ENCODE measurements around the gene AKT1.
A peak's percentile ranks its signal among the peaks of the same experiment; 100 is the strongest.
"Not testable (repeated sequence)": the region's sequence is repeated elsewhere in the genome, so short reads cannot be mapped to it uniquely, and the experiment has no call there.

The AKT1 gene

DNA sequence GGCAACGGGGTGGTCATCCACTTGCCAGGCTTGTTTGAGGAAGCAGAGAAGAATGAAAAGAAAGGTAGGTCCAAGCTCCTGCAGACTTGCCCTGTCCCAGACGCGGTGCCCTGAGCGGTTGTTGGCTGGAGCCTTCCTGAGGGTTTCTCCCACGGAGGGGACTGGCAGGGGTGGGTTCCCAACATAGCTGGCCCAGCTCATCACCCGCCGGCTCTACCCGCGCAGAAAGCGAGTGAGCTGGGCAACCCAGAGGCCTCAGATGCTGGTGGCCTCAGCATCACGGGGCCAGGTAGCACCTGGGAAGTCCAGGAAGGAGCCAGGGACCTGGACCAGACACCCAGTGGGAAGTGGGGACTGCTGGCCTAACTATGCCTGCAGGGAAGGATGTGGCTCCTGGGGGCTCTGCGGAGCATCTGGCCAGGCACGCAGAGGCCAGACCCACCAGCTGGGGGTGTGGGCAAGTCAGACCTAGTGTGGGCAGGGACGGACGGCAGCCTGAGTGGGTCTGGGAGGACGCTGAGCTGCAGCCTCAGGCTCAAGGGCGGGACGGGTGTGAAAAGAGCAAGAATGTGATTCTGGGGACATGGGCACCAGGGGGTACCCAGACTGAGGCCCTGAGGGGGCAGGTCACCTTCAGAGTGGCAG lies 57.1 kb downstream of the AKT1 start:
- DNase-seq: no peak

DNA sequence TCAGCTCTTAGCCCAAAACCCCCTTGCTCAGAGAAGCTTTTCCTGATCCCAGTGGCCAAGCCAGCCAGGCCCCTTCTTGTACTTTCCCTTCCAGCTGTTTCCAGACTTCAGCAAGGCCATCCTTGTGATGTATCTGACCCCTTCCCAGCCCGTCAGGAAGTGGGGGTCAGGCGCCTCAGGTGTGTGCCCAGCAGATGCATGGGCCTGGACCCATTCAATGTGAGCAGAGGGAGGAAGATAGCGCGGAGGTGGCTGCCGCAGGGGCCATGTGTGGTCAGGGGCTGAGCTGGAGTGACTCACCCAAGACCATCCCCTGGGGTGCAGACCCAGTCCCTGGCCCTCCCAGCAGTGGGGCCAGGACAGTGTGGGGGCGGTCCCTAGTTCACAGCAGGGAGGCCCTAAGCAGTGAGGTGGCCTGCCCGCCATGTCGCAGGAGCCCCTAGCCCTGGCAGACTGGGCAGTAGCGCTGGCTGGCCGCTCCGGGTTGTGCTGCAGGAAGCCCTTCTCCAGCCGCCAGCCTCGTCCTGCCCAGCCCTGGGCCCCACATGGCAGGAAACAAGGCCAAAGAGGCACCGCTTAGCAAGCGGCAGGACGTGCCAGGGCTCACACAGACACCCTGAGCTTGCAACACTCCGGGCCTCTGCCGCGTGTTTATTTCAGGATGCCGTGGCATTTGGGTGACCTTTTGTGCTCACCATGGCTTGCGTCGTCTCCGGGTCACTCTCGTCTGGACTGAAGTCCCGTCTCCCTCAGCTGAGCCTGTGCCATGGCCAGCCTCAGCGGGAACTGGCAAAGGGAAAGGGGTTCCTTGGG lies 59.5 kb downstream of the AKT1 start:
- DNase-seq: peak; percentile 67

DNA sequence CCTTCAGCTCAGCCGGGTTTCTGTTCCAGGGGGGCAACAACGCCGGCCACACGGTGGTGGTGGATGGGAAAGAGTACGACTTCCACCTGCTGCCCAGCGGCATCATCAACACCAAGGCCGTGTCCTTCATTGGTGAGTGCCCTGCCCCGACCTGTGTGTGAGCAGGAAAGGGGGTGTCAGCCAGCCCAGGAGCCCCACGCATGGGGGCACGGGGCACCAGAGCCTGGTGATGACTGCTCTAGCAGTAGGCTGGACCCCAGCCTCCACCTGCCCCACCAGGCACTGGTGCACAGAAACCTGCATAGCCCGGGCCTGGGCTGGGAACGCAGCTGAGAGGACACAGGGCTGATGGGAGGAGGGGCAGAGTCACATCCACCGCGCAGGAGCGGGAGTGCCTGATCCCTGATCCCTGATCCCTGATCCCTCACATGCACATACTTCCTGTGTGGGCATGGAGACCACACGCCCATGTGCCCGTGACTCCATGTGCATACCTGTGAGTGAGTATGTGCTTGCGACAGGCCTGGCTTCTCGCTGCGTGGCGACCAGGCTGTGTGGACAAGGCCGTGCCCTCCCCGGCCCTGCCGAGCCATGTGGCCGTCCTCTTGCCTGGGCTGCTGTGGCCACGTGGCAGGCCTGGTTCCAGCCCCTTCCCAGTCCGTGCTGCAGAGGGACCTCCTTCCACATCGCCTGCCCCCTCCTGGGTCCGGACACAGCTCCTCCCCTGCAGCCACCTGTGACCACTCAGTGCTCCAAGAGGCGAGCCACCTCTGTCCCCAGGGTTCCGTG lies 60.4 kb downstream of the AKT1 start:
- no peak for DNase-seq

- no peak for DNase-seq
Measured at GRCh38 chr14:104734601-104734990, 61.0 kb downstream of the AKT1 start.

- DNase-seq: no peak
Measured at GRCh38 chr14:104734051-104734587, 61.4 kb downstream of the AKT1 start.

GRCh38 chr14:104732931-104733681 lies 62.4 kb downstream of the AKT1 start:
- DNase-seq: no peak

- DNase-seq: no peak
Measured at GRCh38 chr14:104732355-104732804, 63.2 kb downstream of the AKT1 start.

DNA sequence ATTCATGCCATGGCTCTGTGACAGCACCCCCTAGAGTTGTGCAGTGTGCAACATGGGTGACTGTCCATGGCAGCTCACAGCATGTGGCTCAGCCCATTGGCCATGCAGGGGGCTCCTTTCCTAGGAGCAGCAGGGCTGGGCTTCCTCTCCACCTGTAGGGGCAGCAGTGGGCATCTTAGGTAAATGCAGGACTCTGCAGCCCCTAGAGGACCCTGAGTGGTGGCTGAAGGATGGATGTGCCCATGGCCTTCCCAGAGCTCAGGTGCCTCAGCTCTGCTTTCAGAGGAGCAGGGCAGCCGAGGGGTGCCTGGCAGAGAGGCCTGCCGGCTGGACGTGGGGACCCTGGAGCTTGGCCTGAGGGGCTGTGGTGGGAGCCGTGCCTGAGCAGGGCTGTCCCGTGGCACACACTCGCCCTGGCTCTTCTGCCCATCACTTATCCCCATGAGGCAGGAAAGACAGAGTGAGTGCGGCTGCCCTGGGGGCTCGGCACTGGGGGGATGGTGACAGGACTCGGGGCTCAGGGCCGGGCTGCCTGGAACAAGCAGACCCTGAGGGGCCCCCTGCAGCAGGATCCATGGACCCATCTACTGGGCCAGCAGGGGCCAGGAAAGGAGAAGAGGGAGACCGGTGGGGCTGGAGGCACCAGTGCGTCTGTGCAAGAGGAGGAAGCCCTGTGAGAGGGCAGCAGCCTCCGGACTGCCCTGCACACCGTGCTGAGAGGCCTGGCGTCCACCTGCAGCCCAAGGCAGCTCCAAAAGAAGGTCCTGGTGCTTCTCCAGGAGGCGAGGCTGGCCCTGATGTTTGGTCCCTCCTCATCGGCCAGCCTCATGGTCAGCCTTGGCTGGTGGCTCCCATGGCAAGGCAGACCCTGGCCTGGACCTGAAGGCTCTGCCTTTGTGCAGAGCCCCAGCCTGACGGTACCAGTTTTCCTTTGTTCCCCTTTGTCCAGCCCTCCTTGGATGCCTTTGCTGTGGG lies 63.9 kb downstream of the AKT1 start:
- DNase-seq: no peak

- DNase-seq: no peak
Measured at GRCh38 chr14:104730487-104730886, 65.1 kb downstream of the AKT1 start.

DNA sequence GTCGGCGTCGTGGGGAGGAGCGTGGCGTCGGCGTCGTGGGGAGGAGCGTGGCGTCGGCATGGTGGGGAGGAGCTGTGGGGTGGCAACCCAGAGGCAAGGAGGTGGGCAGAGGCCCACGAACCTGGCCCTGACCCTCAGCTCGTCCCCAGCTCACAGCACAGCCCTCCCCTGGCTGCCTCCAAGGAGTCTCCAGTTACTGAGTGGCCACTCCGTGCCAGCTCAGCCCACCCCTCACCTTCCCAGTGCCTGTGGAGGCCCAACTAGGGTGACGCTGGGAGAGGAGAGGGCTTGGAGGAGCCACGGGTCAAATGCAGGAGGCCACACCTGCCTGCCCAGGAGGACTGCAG lies 65.7 kb downstream of the AKT1 start:
- no peak for DNase-seq

DNA sequence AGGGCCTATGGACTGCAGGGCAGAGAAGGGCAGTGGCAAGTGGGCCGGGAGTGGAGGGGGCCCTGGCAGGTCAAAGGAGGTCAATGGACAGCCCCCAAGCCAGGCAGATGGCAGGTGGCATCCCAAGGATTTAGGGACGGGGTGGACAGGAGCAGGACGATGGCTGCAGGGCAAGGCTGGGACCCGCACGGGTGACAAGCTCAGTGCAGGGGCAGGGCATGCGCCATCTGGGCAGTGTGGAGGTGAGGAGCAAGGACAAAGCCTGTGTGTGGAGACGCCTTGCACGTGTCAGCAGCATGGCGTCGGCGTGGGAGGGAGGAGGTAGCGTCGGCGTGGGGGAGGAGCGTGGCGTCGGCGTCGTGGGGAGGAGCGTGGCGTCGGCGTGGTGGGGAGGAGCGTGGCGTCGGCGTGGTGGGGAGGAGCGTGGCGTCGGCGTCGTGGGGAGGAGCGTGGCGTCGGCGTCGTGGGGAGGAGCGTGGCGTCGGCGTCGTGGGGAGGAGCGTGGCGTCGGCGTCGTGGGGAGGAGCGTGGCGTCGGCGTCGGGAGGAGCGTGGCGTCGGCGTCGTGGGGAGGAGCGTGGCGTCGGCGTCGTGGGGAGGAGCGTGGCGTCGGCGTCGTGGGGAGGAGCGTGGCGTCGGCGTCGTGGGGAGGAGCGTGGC lies 66.2 kb downstream of the AKT1 start:
- not testable (repeated sequence) for DNase-seq

DNA sequence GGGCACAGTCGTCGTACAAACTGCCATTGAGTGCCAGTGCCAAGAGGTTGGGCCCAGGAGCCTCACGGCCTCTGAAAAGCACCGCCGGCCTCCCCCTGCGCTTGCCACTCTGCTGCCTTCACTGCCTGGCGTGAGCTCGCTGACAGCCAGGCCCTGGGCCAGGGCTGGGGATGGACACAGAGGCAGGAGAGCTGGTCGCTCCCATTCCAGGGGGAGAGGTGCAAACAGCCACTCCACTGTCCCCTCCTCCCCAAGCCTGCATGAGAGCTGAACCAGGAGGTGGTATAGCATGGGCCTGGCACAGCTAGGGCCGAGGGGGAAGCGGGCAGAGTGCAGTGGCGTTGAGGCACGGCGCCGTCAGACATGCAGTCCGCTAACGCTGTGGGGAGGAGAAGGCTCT lies 66.9 kb downstream of the AKT1 start:
- no peak for DNase-seq

DNA sequence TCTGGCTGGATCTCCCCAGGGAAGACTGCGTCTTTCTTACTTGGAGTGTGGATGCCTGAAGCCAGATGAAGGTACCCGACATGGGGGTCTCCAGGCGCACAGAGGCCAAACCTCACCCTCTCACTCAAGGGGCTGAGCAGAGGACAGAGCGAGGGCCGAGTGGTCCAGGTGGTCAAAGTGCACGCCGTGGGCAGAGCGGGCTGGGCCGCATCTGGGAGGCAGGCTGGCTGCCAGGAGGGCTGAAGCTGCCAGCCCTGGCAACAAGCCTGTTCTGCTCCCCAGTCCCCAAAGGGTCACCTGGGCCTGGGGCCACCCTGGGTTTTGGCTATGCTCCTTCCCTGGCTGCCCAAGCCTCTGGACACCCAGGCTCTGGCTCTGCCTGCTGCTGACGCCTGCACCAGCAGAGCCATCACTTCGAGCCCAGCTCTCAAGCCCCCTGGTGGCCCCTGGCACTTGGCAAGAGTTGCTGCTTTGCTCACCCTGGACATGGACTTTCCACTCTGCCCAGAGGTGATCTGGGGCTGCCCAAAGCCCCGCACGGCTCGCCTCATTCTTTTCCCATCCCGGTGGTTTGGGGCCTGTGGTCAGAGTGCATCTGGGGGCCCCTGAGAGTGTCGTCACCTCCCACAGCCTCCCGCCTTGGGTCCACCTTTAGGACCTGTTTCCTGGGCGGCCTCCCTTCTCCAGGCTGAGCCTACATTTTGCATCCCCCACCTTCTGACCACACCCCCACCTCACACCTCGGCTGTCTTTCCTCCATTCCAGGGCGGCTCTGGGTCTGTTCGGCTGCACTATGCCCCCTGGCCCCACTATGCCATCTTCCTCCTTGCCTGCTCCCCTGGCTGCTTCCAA lies 68.7 kb downstream of the AKT1 start:
- DNase-seq: no peak

- no peak for DNase-seq
Measured at GRCh38 chr14:104725772-104726548, 69.6 kb downstream of the AKT1 start.

- DNase-seq: peak; percentile 29
Measured at GRCh38 chr14:104724981-104725771, 70.4 kb downstream of the AKT1 start.

GRCh38 chr14:104724407-104724980 lies 71.1 kb downstream of the AKT1 start:
- no peak for DNase-seq

DNA sequence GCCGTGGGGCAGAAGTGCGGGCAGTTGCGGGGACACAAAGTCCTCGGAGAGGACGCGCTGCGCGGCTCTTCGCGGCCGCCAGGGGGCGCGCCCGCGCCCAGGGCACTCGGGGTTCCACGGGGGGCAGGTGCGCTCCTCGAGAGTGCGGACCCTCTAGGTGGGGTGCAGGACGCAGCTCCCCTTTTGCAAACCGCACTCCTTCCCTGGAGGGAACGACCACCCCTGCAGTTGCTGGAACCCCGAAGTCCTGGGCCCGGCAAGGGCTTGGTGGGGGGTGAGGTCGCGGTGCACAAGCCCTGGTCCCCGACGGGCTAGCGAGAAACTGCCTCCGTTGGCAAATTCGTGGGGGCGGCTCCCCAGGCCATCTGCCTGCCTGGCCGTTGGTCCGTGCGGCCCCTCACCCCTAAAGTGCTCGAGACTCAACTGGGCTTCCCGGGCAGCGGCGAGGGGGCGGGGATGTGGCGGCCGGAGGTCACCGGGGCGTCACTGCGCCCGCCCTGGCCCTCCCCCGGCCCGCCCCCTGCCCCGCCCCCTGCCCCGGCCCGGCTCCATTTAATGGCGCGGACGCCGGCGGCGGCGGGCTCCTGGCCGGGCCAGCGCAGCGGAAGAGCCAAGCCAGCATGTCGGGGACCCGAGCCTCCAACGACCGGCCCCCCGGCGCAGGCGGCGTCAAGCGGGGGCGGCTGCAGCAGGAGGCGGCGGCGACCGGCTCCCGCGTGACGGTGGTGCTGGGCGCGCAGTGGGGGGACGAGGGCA lies 71.7 kb downstream of the AKT1 start, which contains the start of gene ADSS1:
TSS of gene ADSS1 (plus strand) at position 579 of the 756 bp plus-strand sequence. CDS start at position 621, 42 bp downstream.
- peak; percentile 34 for DNase-seq

Data from fibroblast of skin of back (primary cell).